SK-N-SH (cell line): ENCODE results near the gene DCST1. TPM values are rescaled to one million over a fixed set of nuclear protein-coding genes. Genes with fewer than 3 reads are reported as not detected.
A peak's percentile ranks its signal among the peaks of the same experiment; 100 is the strongest.

ENCODE experiments used
- CTCF ChIA-PET: fragments of 300-600, 350-600 bp; formaldehyde crosslinking; extraction: SDS; loops from one replicate; lab custom pipeline; 2021; lab: Yijun Ruan, JAX
- POLR2A ChIA-PET: fragments of 350-600 bp; sonication (Branson Sonifier 250); formaldehyde crosslinking; extraction: SDS; loops from one replicate; lab custom pipeline; 2020; ENCODE audit warnings: antibody characterized with exemption, inconsistent platforms; lab: Yijun Ruan, JAX
- DNase-seq: peaks from one replicate; pipeline ENCODE4 v3.0.0; 2012
- H2AFZ ChIP-seq: fragments of 200-600 bp; sonication (generic); 2 replicates; pipeline ENCODE4 v1.8.1; 2016; ENCODE audit warnings: antibody characterized with exemption, mild to moderate bottlenecking, low read depth
- H3F3A ChIP-seq: fragments of 200-600 bp; sonication (generic); replicated peaks from 2 replicates; pipeline ENCODE3; 2016; ENCODE audit warnings: antibody characterized with exemption, mild to moderate bottlenecking; ENCODE audit not compliant: insufficient read depth
- H3K27ac ChIP-seq, 2 experiments: fragments of 200-500 bp in 1 of 2; fragments of 200-600 bp in 1 of 2; sonication (Bioruptor generic) in 1 of 2; sonication (generic), shearing (Covaris generic) in 1 of 2; 2 replicates each; pipeline versions ENCODE4 v1.5.1 to v1.6.1; 2014 to 2016; ENCODE audit warnings: low read depth in 2 of 2, inconsistent platforms in 1 of 2, low read length in 1 of 2, mild to moderate bottlenecking in 1 of 2, mixed read lengths in 1 of 2
- H3K27me3 ChIP-seq: fragments of 200-600 bp; sonication (generic), shearing (Covaris generic); 2 replicates; pipeline ENCODE4 v1.6.1; 2016; ENCODE audit warnings: mixed run types; ENCODE audit not compliant: insufficient read depth
- H3K36me3 ChIP-seq, 2 experiments: fragments of 200-500 bp in 1 of 2; fragments of 200-600 bp in 1 of 2; sonication (Bioruptor generic) in 1 of 2; sonication (generic) in 1 of 2; replicated peaks in 1 of 2; 2 replicates each; pipeline versions ENCODE3 to v1.5.1; 2014 to 2016; ENCODE audit warnings: low read length in 1 of 2, mild to moderate bottlenecking in 1 of 2; ENCODE audit not compliant: insufficient read depth in 2 of 2, control insufficient read depth in 1 of 2
- H3K4me1 ChIP-seq, 2 experiments: fragments of 200-500 bp in 1 of 2; fragments of 200-600 bp in 1 of 2; sonication (Bioruptor generic) in 1 of 2; sonication (generic), shearing (Covaris generic) in 1 of 2; 2 replicates each; pipeline versions ENCODE4 v1.5.1 to v1.6.1; 2014 to 2016; ENCODE audit warnings: low read depth in 1 of 2, low read length in 1 of 2, mixed run types in 1 of 2; ENCODE audit not compliant: insufficient read depth in 2 of 2, control insufficient read depth in 1 of 2
- H3K4me2 ChIP-seq: fragments of 200-600 bp; sonication (generic), shearing (Covaris generic); 2 replicates; pipeline ENCODE4 v1.6.1; 2017; ENCODE audit warnings: mixed run types
- H3K4me3 ChIP-seq, 2 experiments: fragments of 200-500 bp in 1 of 2; fragments of 200-600 bp in 1 of 2; sonication (Bioruptor generic) in 1 of 2; sonication (generic), shearing (Covaris generic) in 1 of 2; 2 replicates each; pipeline versions ENCODE4 v1.5.1 to v1.8.1; 2014 to 2016; ENCODE audit warnings: low read depth in 2 of 2, inconsistent platforms in 1 of 2, low read length in 1 of 2, mild to moderate bottlenecking in 1 of 2, mixed read lengths in 1 of 2, moderate library complexity in 1 of 2
- H3K79me2 ChIP-seq: fragments of 200-600 bp; sonication (generic); 2 replicates; pipeline ENCODE4 v1.8.1; 2017; ENCODE audit warnings: mild to moderate bottlenecking; ENCODE audit not compliant: insufficient read depth
- H3K9ac ChIP-seq: fragments of 200-600 bp; sonication (generic); 2 replicates; pipeline ENCODE4 v1.6.1; 2017; ENCODE audit warnings: mixed run types
- H3K9me2 ChIP-seq: fragments of 200-600 bp; sonication (generic); 2 replicates; pipeline ENCODE4 v1.6.1; 2017; ENCODE audit warnings: mixed run types
- H3K9me3 ChIP-seq: fragments of 200-600 bp; sonication (generic); 2 replicates; pipeline ENCODE4 v1.6.1; 2017; ENCODE audit warnings: mixed run types, mild to moderate bottlenecking, moderate library complexity
- H4K20me1 ChIP-seq: fragments of 200-600 bp; sonication (generic); 2 replicates; pipeline ENCODE4 v1.6.1; 2017; ENCODE audit warnings: mild to moderate bottlenecking, mixed run types; ENCODE audit not compliant: insufficient read depth
- EP300 ChIP-seq, 2 experiments: IDR thresholded peaks; 2 replicates each; pipeline versions ENCODE4 v1.4.0 to v1.6.1; 2012; ENCODE audit warnings: borderline replicate concordance in 1 of 2, low read depth in 1 of 2, low read length in 1 of 2
- EZH2phosphoT487 ChIP-seq: fragments of 200-600 bp; sonication (generic); IDR thresholded peaks from 2 replicates; pipeline ENCODE4 v1.6.1; 2017; ENCODE audit warnings: low read depth, mixed run types, mild to moderate bottlenecking, antibody characterized with exemption, moderate library complexity, borderline replicate concordance
- FOXJ3 ChIP-seq: sonication (generic); formaldehyde crosslinking; IDR thresholded peaks from 2 replicates; pipeline ENCODE4 v1.5.1; 2020; ENCODE audit warnings: mild to moderate bottlenecking, missing genetic modification reagents
- GABPA ChIP-seq: IDR thresholded peaks from 2 replicates; pipeline ENCODE4 v1.4.0; 2012; ENCODE audit warnings: low read depth, mild to moderate bottlenecking
- JUND ChIP-seq: IDR thresholded peaks from 2 replicates; pipeline ENCODE4 v1.4.0; 2012
- MXI1 ChIP-seq: IDR thresholded peaks from 2 replicates; pipeline ENCODE4 v1.6.1; 2012; ENCODE audit warnings: mild to moderate bottlenecking, low read depth, low read length, improper control_type of control experiment
- NRF1 ChIP-seq: IDR thresholded peaks from 2 replicates; pipeline ENCODE4 v1.6.1; 2012; ENCODE audit warnings: low read depth, mild to moderate bottlenecking, low read length
- POLR2AphosphoS5 ChIP-seq: IDR thresholded peaks from 2 replicates; pipeline ENCODE4 v1.6.1; 2012; ENCODE audit warnings: low read depth, low read length
- RFX5 ChIP-seq: IDR thresholded peaks from 2 replicates; pipeline ENCODE4 v1.6.1; 2012; ENCODE audit warnings: mild to moderate bottlenecking, improper control_type of control experiment, low read length
- TEAD4 ChIP-seq: IDR thresholded peaks from 2 replicates; pipeline ENCODE4 v1.4.0; 2012; ENCODE audit warnings: mild to moderate bottlenecking, borderline replicate concordance; ENCODE audit not compliant: insufficient read depth
- YY1 ChIP-seq: IDR thresholded peaks from 2 replicates; pipeline ENCODE4 v1.4.0; 2012; ENCODE audit warnings: low read depth, mild to moderate bottlenecking
- WGBS: methylation state at CpG from one replicate; pipeline ENCODE4 v1.1.6; 2017; ENCODE audit warnings: low lambda C conversion rate; 5-methylcytosine and 5-hydroxymethylcytosine counted together
- polyA plus RNA-seq, 3 experiments: library from polyadenylated mRNA; depleted of rRNA; stranded (reverse); fragments of >200 nt; gene quantifications; 2 replicates each; pipeline ENCODE4 v1.2.3, GENCODE V29; 2012
- TF ChIP-seq, protein P1 (sequence below): fragments of 150-350 bp; IDR thresholded peaks from 2 replicates; pipeline ENCODE4 v1.6.1; 2016; ENCODE audit warnings: mild to moderate bottlenecking, low read depth, low read length
- TF ChIP-seq, protein P2 (sequence below): IDR thresholded peaks from 2 replicates; pipeline ENCODE4 v1.6.1; 2012; ENCODE audit warnings: mild to moderate bottlenecking, low read depth, low read length, moderate library complexity
- TF ChIP-seq, protein P3 (sequence below): IDR thresholded peaks from 2 replicates; pipeline ENCODE4 v1.4.0; 2012; ENCODE audit warnings: low read depth, borderline replicate concordance

DCST1 gene
- polyA plus RNA-seq, 1 of the 3 experiments (the other 2 are of a cell fraction) = not detected

DNA sequence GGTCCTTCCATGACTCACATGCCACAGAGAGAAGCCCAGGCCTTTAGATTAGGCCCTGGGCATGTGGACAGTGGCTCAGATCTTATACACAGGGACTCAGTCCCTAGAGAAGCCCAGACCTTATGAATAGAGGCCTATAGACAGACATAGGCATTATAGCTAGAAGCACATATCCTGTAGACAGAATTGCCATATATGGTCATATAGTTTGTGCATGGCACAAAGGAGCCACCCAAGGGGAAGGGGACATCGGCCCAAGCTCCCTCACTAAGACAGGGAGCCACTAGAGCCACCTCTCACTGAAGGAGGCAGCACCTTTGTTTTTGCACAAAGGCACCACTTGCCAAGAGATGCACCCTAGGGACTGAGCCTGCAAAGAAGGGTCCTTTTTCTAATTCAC, 42.7 kb downstream of the DCST1 start (continued):
- TF ChIP-seq, protein P1, sequence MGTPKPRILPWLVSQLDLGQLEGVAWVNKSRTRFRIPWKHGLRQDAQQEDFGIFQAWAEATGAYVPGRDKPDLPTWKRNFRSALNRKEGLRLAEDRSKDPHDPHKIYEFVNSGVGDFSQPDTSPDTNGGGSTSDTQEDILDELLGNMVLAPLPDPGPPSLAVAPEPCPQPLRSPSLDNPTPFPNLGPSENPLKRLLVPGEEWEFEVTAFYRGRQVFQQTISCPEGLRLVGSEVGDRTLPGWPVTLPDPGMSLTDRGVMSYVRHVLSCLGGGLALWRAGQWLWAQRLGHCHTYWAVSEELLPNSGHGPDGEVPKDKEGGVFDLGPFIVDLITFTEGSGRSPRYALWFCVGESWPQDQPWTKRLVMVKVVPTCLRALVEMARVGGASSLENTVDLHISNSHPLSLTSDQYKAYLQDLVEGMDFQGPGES = no peak
- no peak for TF ChIP-seq MXI1

DNA sequence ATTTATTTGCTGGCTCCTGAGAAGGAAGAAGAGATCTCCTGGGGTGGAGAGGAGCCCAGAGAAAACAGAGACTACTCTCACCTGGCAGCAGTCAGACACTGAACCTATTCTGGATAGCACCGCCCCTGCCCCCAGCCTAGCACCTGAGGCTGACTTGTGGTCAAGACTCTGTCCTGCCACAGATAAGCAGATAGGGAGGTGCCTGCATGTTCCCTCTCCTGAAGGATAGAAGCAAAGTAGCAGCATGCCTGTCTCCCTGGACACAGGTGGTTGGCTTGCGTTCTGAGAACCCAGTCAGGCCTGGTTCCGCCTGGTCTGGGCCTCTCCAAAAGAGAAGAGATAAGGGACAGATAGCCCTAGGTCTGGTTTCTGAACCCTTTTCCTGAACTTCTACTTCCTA, 43.7 kb downstream of the DCST1 start:
- Histone ChIP-seq H3K4me2 (no peak overlapping the region), H3K9ac (no peak overlapping the region), H3K27ac (no peak overlapping the region), H2AFZ (no peak overlapping the region), H3K9me2 (no peaks in the 10 kb centered on the region), H3F3A (peaks cover 12% of the 10 kb centered on the region), H3K79me2 (no peaks in the 10 kb centered on the region), H3K4me3 (no peak overlapping the region), H4K20me1 (no peaks in the 10 kb centered on the region), H3K9me3 (no peaks in the 10 kb centered on the region), H3K4me1 (peaks cover 15 to 16% of the 10 kb centered on the region in 2 experiments; a peak in 2 of 4 replicates), H3K27me3 (peaks cover 23% of the 10 kb centered on the region), H3K36me3 (no peaks in the 10 kb centered on the region)
- WGBS = 88% methylated on average over 3 of the region's 3 CpGs
- CTCF ChIA-PET = interaction anchor here (1.4 to 29.9 kb wide), 4 partner anchors 12 to 60 kb away, joined by 3 to 573 read pairs (median 62); partner anchors contain the start of genes ADAM15, DCST1, DCST2 and EFNA4
- no peak for TF ChIP-seq EP300 (IDR thresholded peaks at IDR 0.05; ENCODE audit: borderline replicate concordance in 1 of 2, low read depth in 1 of 2, low read length in 1 of 2)
- no peak for DNase-seq
- POLR2A ChIA-PET = no interaction called here

DNA sequence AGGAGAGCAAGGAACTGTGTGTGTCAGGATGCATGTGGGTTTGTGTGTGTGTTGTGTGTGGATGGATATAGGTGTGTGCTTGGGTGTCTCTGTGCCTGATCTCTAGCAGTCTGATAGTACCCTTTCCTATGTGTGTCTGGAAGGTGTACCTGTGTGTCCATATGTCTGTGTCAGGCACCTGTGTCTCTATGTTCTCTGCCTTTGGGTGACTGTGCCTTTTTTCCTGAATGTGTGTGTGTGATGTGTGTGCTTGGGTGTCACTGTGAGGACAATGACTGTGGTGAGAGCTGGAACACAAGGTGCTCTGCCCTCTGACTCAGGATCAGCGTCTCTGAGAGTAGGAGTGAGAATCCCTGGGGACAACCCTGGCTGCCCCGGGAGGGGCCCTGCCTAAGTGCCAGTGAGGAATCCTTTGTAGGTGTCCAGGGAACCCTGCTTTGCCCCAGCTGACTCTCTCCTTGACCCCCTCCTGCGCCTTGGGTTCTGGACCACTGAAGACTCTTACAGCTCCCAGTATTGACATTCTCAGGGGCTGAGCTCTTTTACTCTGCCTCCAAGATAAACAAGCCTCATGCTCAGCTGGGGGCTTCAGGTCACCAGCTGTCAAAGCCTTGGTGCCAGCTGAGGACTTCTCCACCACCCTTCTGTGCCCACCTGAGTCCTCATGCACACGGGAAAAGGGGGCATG, 44.3 kb downstream of the DCST1 start:
- Histone ChIP-seq H3K9me2 (no peaks in the 10 kb centered on the region), H3K27me3 (peaks cover 23% of the 10 kb centered on the region), H3K4me1 (peaks cover 15 to 16% of the 10 kb centered on the region in 2 experiments; a peak in 2 of 4 replicates), H3K36me3 (no peaks in the 10 kb centered on the region), H3K4me2 (peak overlapping the region; percentile 87), H4K20me1 (no peaks in the 10 kb centered on the region), H3K27ac (no peak overlapping the region), H3K9ac (no peak overlapping the region), H2AFZ (no peak overlapping the region), H3F3A (peaks cover 10% of the 10 kb centered on the region), H3K79me2 (no peaks in the 10 kb centered on the region), H3K4me3 (peak overlapping the region in 1 of 2 experiments; percentile 55; a peak in 2 of 4 replicates), H3K9me3 (no peaks in the 10 kb centered on the region)
- POLR2A ChIA-PET = interaction anchor here (0.9 kb wide), 1 partner anchor 107 kb away, joined by 3 read pairs; the partner anchor contains the start of gene SHC1
- DNase-seq = no peak
- TF ChIP-seq FOXJ3 (CRISPR knock-in tag) (no peak), NRF1 (no peak), MXI1 (no peak), RFX5 (no peak), TEAD4 (no peak), JUND (no peak), GABPA (no peak), EZH2phosphoT487 (no peak), POLR2AphosphoS5 (no peak), YY1 (no peak)
- TF ChIP-seq, protein P1 = no peak
- TF ChIP-seq, protein P2, sequence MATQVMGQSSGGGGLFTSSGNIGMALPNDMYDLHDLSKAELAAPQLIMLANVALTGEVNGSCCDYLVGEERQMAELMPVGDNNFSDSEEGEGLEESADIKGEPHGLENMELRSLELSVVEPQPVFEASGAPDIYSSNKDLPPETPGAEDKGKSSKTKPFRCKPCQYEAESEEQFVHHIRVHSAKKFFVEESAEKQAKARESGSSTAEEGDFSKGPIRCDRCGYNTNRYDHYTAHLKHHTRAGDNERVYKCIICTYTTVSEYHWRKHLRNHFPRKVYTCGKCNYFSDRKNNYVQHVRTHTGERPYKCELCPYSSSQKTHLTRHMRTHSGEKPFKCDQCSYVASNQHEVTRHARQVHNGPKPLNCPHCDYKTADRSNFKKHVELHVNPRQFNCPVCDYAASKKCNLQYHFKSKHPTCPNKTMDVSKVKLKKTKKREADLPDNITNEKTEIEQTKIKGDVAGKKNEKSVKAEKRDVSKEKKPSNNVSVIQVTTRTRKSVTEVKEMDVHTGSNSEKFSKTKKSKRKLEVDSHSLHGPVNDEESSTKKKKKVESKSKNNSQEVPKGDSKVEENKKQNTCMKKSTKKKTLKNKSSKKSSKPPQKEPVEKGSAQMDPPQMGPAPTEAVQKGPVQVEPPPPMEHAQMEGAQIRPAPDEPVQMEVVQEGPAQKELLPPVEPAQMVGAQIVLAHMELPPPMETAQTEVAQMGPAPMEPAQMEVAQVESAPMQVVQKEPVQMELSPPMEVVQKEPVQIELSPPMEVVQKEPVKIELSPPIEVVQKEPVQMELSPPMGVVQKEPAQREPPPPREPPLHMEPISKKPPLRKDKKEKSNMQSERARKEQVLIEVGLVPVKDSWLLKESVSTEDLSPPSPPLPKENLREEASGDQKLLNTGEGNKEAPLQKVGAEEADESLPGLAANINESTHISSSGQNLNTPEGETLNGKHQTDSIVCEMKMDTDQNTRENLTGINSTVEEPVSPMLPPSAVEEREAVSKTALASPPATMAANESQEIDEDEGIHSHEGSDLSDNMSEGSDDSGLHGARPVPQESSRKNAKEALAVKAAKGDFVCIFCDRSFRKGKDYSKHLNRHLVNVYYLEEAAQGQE = no peak
- TF ChIP-seq, protein P3, sequence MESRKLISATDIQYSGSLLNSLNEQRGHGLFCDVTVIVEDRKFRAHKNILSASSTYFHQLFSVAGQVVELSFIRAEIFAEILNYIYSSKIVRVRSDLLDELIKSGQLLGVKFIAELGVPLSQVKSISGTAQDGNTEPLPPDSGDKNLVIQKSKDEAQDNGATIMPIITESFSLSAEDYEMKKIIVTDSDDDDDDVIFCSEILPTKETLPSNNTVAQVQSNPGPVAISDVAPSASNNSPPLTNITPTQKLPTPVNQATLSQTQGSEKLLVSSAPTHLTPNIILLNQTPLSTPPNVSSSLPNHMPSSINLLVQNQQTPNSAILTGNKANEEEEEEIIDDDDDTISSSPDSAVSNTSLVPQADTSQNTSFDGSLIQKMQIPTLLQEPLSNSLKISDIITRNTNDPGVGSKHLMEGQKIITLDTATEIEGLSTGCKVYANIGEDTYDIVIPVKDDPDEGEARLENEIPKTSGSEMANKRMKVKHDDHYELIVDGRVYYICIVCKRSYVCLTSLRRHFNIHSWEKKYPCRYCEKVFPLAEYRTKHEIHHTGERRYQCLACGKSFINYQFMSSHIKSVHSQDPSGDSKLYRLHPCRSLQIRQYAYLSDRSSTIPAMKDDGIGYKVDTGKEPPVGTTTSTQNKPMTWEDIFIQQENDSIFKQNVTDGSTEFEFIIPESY = no peak
- CTCF ChIA-PET = interaction anchor here (0.8 to 29.9 kb wide), 7 partner anchors 13 to 91 kb away, joined by 3 to 573 read pairs (median 7); partner anchors contain the start of genes ADAM15, DCST1, DCST2 and EFNA4
- WGBS = 51% methylated on average over 4 of the region's 4 CpGs
